SK-N-SH (cell line): ENCODE data around the gene PAQR6. TPM values are rescaled to one million over a fixed set of nuclear protein-coding genes. Genes with fewer than 3 reads are reported as not detected.

Experiments
- CTCF ChIA-PET: fragments of 300-600, 350-600 bp; formaldehyde crosslinking; extraction: SDS; loops from one replicate; lab custom pipeline; 2021; lab: Yijun Ruan, JAX
- POLR2A ChIA-PET: fragments of 350-600 bp; sonication (Branson Sonifier 250); formaldehyde crosslinking; extraction: SDS; loops from one replicate; lab custom pipeline; 2020; ENCODE audit warnings: antibody characterized with exemption, inconsistent platforms; lab: Yijun Ruan, JAX
- DNase-seq: peaks from one replicate; pipeline ENCODE4 v3.0.0; 2012
- H2AFZ ChIP-seq: fragments of 200-600 bp; sonication (generic); 2 replicates; pipeline ENCODE4 v1.8.1; 2016; ENCODE audit warnings: antibody characterized with exemption, mild to moderate bottlenecking, low read depth
- H3F3A ChIP-seq: fragments of 200-600 bp; sonication (generic); replicated peaks from 2 replicates; pipeline ENCODE3; 2016; ENCODE audit warnings: antibody characterized with exemption, mild to moderate bottlenecking; ENCODE audit not compliant: insufficient read depth
- H3K27ac ChIP-seq, 2 experiments: fragments of 200-500 bp in 1 of 2; fragments of 200-600 bp in 1 of 2; sonication (Bioruptor generic) in 1 of 2; sonication (generic), shearing (Covaris generic) in 1 of 2; 2 replicates each; pipeline versions ENCODE4 v1.5.1 to v1.6.1; 2014 to 2016; ENCODE audit warnings: low read depth in 2 of 2, inconsistent platforms in 1 of 2, low read length in 1 of 2, mild to moderate bottlenecking in 1 of 2, mixed read lengths in 1 of 2
- H3K27me3 ChIP-seq: fragments of 200-600 bp; sonication (generic), shearing (Covaris generic); 2 replicates; pipeline ENCODE4 v1.6.1; 2016; ENCODE audit warnings: mixed run types; ENCODE audit not compliant: insufficient read depth
- H3K36me3 ChIP-seq, 2 experiments: fragments of 200-500 bp in 1 of 2; fragments of 200-600 bp in 1 of 2; sonication (Bioruptor generic) in 1 of 2; sonication (generic) in 1 of 2; replicated peaks in 1 of 2; 2 replicates each; pipeline versions ENCODE3 to v1.5.1; 2014 to 2016; ENCODE audit warnings: low read length in 1 of 2, mild to moderate bottlenecking in 1 of 2; ENCODE audit not compliant: insufficient read depth in 2 of 2, control insufficient read depth in 1 of 2
- H3K4me1 ChIP-seq, 2 experiments: fragments of 200-500 bp in 1 of 2; fragments of 200-600 bp in 1 of 2; sonication (Bioruptor generic) in 1 of 2; sonication (generic), shearing (Covaris generic) in 1 of 2; 2 replicates each; pipeline versions ENCODE4 v1.5.1 to v1.6.1; 2014 to 2016; ENCODE audit warnings: low read depth in 1 of 2, low read length in 1 of 2, mixed run types in 1 of 2; ENCODE audit not compliant: insufficient read depth in 2 of 2, control insufficient read depth in 1 of 2
- H3K4me2 ChIP-seq: fragments of 200-600 bp; sonication (generic), shearing (Covaris generic); 2 replicates; pipeline ENCODE4 v1.6.1; 2017; ENCODE audit warnings: mixed run types
- H3K4me3 ChIP-seq, 2 experiments: fragments of 200-500 bp in 1 of 2; fragments of 200-600 bp in 1 of 2; sonication (Bioruptor generic) in 1 of 2; sonication (generic), shearing (Covaris generic) in 1 of 2; 2 replicates each; pipeline versions ENCODE4 v1.5.1 to v1.8.1; 2014 to 2016; ENCODE audit warnings: low read depth in 2 of 2, inconsistent platforms in 1 of 2, low read length in 1 of 2, mild to moderate bottlenecking in 1 of 2, mixed read lengths in 1 of 2, moderate library complexity in 1 of 2
- H3K79me2 ChIP-seq: fragments of 200-600 bp; sonication (generic); 2 replicates; pipeline ENCODE4 v1.8.1; 2017; ENCODE audit warnings: mild to moderate bottlenecking; ENCODE audit not compliant: insufficient read depth
- H3K9ac ChIP-seq: fragments of 200-600 bp; sonication (generic); 2 replicates; pipeline ENCODE4 v1.6.1; 2017; ENCODE audit warnings: mixed run types
- H3K9me2 ChIP-seq: fragments of 200-600 bp; sonication (generic); 2 replicates; pipeline ENCODE4 v1.6.1; 2017; ENCODE audit warnings: mixed run types
- H3K9me3 ChIP-seq: fragments of 200-600 bp; sonication (generic); 2 replicates; pipeline ENCODE4 v1.6.1; 2017; ENCODE audit warnings: mixed run types, mild to moderate bottlenecking, moderate library complexity
- H4K20me1 ChIP-seq: fragments of 200-600 bp; sonication (generic); 2 replicates; pipeline ENCODE4 v1.6.1; 2017; ENCODE audit warnings: mild to moderate bottlenecking, mixed run types; ENCODE audit not compliant: insufficient read depth
- GABPA ChIP-seq: IDR thresholded peaks from 2 replicates; pipeline ENCODE4 v1.4.0; 2012; ENCODE audit warnings: low read depth, mild to moderate bottlenecking
- MAX ChIP-seq: IDR thresholded peaks from 2 replicates; pipeline ENCODE4 v1.4.0; 2012; ENCODE audit warnings: low read depth
- RCOR1 ChIP-seq: fragments of 150-350 bp; IDR thresholded peaks from 2 replicates; pipeline ENCODE4 v1.6.1; 2017; ENCODE audit warnings: antibody characterized with exemption, low read length
- REST ChIP-seq: IDR thresholded peaks from 2 replicates; pipeline ENCODE4 v1.6.1; 2012; ENCODE audit warnings: mild to moderate bottlenecking, low read depth, low read length, moderate library complexity
- TAF1 ChIP-seq: IDR thresholded peaks from 2 replicates; pipeline ENCODE4 v1.6.1; 2012; ENCODE audit warnings: low read depth, mild to moderate bottlenecking, low read length, moderate library complexity, borderline replicate concordance
- USF2 ChIP-seq: fragments of 150-350 bp; IDR thresholded peaks from 2 replicates; pipeline ENCODE4 v1.6.1; 2017; ENCODE audit warnings: antibody characterized with exemption, low read length, low read depth, borderline replicate concordance
- YY1 ChIP-seq: IDR thresholded peaks from 2 replicates; pipeline ENCODE4 v1.4.0; 2012; ENCODE audit warnings: low read depth, mild to moderate bottlenecking
- WGBS: methylation state at CpG from one replicate; pipeline ENCODE4 v1.1.6; 2017; ENCODE audit warnings: low lambda C conversion rate; 5-methylcytosine and 5-hydroxymethylcytosine counted together
- polyA plus RNA-seq, 3 experiments: library from polyadenylated mRNA; depleted of rRNA; stranded (reverse); fragments of >200 nt; gene quantifications; 2 replicates each; pipeline ENCODE4 v1.2.3, GENCODE V29; 2012
- TF ChIP-seq, protein P1 (sequence below): fragments of 150-350 bp; IDR thresholded peaks from 2 replicates; pipeline ENCODE4 v1.6.1; 2016; ENCODE audit warnings: mild to moderate bottlenecking, low read depth, low read length

PAQR6 gene
- polyA plus RNA-seq, 1 of the 3 experiments (the other 2 are of a cell fraction), result 2.4 TPM

- TF ChIP-seq MAX, result no peak
- Histone ChIP-seq H3K9me2 (no peaks in the 10 kb centered on the region), H3F3A (peaks cover 17% of the 10 kb centered on the region), H3K79me2 (peaks cover 48% of the 10 kb centered on the region), H3K27me3 (no peaks in the 10 kb centered on the region), H3K9ac (no peak overlapping the region), H3K9me3 (no peaks in the 10 kb centered on the region), H3K4me2 (no peak overlapping the region), H3K36me3 (peaks cover 57 to 68% of the 10 kb centered on the region in 2 experiments), H3K27ac (no peak overlapping the region), H3K4me1 (peaks cover 10 to 11% of the 10 kb centered on the region in 2 experiments; a peak in 2 of 4 replicates), H3K4me3 (no peak overlapping the region), H4K20me1 (peaks cover 31% of the 10 kb centered on the region), H2AFZ (no peak overlapping the region)
- no peak for DNase-seq
- 82% methylated on average over 6 of the region's 6 CpGs for WGBS
- CTCF ChIA-PET, result interaction anchor here (1.4 to 1.5 kb wide), 4 partner anchors 17 to 131 kb away, joined by 3 to 5 read pairs (median 3); no protein-coding TSS in a partner anchor
- POLR2A ChIA-PET, result interaction anchor here (1.0 kb wide), 1 partner anchor 19 kb away, joined by 3 read pairs; no protein-coding TSS in a partner anchor
These were observed 29.1 kb upstream of the PAQR6 start for GRCh38 chr1:156276966-156277381.

DNA sequence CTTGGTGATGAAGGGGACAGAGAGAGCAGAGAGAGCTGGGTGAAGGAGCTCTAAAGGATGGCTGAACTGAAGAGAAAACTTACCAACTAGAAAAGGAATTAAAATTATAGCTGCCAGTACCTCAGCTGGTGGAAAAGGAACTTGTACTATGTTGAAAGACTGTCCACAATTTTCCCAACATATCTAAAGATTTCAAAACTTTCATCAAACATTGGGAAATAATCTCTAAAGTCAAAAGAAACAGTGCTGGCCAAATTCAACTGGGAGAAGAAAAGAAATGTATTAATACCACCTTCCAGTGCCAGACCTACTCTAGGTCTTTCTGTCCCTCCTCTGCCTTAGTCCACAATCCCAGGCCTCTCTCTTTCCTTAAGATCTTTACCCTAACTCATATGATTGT lies 28.7 kb upstream of the PAQR6 start:
- Histone ChIP-seq H3K36me3 (peaks cover 60 to 71% of the 10 kb centered on the region in 2 experiments), H3K4me1 (peaks cover 6 to 8% of the 10 kb centered on the region in 2 experiments; a peak in 2 of 4 replicates), H2AFZ (no peak overlapping the region), H4K20me1 (peaks cover 27% of the 10 kb centered on the region), H3K27me3 (no peaks in the 10 kb centered on the region), H3K4me2 (no peak overlapping the region), H3K9ac (no peak overlapping the region), H3K27ac (no peak overlapping the region), H3K9me2 (no peaks in the 10 kb centered on the region), H3K9me3 (no peaks in the 10 kb centered on the region), H3K79me2 (peaks cover 44% of the 10 kb centered on the region), H3F3A (peaks cover 13% of the 10 kb centered on the region), H3K4me3 (no peak overlapping the region)
- ChIA-PET POLR2A (interaction anchor here (1.0 kb wide), 1 partner anchor 19 kb away, joined by 3 read pairs; no protein-coding TSS in a partner anchor), CTCF (interaction anchor here (0.7 to 1.5 kb wide), 4 partner anchors 16 to 153 kb away, joined by 3 to 5 read pairs (median 3); no protein-coding TSS in a partner anchor)
- no peak for DNase-seq
- TF ChIP-seq REST (no peak), USF2 (no peak), YY1 (no peak), MAX (no peak), RCOR1 (no peak), TAF1 (no peak), GABPA (no peak)
- TF ChIP-seq, protein P1, sequence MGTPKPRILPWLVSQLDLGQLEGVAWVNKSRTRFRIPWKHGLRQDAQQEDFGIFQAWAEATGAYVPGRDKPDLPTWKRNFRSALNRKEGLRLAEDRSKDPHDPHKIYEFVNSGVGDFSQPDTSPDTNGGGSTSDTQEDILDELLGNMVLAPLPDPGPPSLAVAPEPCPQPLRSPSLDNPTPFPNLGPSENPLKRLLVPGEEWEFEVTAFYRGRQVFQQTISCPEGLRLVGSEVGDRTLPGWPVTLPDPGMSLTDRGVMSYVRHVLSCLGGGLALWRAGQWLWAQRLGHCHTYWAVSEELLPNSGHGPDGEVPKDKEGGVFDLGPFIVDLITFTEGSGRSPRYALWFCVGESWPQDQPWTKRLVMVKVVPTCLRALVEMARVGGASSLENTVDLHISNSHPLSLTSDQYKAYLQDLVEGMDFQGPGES, result no peak
